K562 (cell line): Measurements from ENCODE around the gene HSPB1. TPM values are rescaled to one million over a fixed set of nuclear protein-coding genes. Genes with fewer than 3 reads are reported as not detected.

Experiments used
- ATF3 ChIP-seq, 2 experiments: fragments of 450-650 bp in 1 of 2; sonication (generic) in 1 of 2; formaldehyde crosslinking in 1 of 2; IDR thresholded peaks in 1 of 2; conservative IDR thresholded peaks in 1 of 2; 2 replicates each; pipeline versions ENCODE4 v1.6.1 to v1.8.1; 2016 to 2023; ENCODE audit warnings: mild to moderate bottlenecking in 2 of 2, moderate library complexity in 2 of 2, inconsistent platforms in 1 of 2, missing genetic modification reagents in 1 of 2
- GTF2A2 ChIP-seq: IDR thresholded peaks from 2 replicates; pipeline ENCODE4 v1.6.1; 2016; ENCODE audit warnings: mild to moderate bottlenecking, missing genetic modification characterization, missing compliant biosample characterization
- KLF13 ChIP-seq: fragments of 450-650 bp; IDR thresholded peaks from 2 replicates; pipeline ENCODE4 v1.6.1; 2016; ENCODE audit warnings: missing genetic modification characterization, low read depth, mild to moderate bottlenecking, missing compliant biosample characterization, moderate library complexity, borderline replicate concordance
- L3MBTL2 ChIP-seq: fragments of 450-650 bp; IDR thresholded peaks from 2 replicates; pipeline ENCODE4 v1.6.1; 2016; ENCODE audit warnings: mild to moderate bottlenecking, moderate library complexity
- NFATC3 ChIP-seq: fragments of 450-650 bp; IDR thresholded peaks from 2 replicates; pipeline ENCODE4 v1.6.1; 2017; ENCODE audit warnings: mild to moderate bottlenecking
- POLR3G ChIP-seq: IDR thresholded peaks from 2 replicates; pipeline ENCODE4 v1.6.1; 2011; ENCODE audit not compliant: insufficient read length, insufficient replicate concordance; ENCODE audit errors: extremely low read depth
- SMARCE1 ChIP-seq: fragments of 450-650 bp; IDR thresholded peaks from 2 replicates; pipeline ENCODE4 v1.7.1; 2016; ENCODE audit warnings: mild to moderate bottlenecking
- SOX6 ChIP-seq: fragments of 450-650 bp; IDR thresholded peaks from 2 replicates; pipeline ENCODE4 v1.6.1; 2014; ENCODE audit warnings: mild to moderate bottlenecking
- TGIF2 ChIP-seq: sonication (generic); formaldehyde crosslinking; IDR thresholded peaks from 2 replicates; pipeline ENCODE4 v1.8.1; 2022; ENCODE audit warnings: mild to moderate bottlenecking, missing genetic modification reagents, moderate library complexity
- ZMIZ1 ChIP-seq, 2 experiments: fragments of 150-350 bp in 1 of 2; IDR thresholded peaks; 2 replicates each; pipeline ENCODE4 v1.6.1; 2012 to 2016; ENCODE audit warnings: low read depth in 2 of 2, low read length in 2 of 2, mild to moderate bottlenecking in 1 of 2, moderate library complexity in 1 of 2
- ZNF133 ChIP-seq: fragments of 250-450 bp; sonication (Bioruptor Pico); IDR thresholded peaks from 2 replicates; pipeline ENCODE4 v1.4.0; 2020; ENCODE audit warnings: mild to moderate bottlenecking
- ZNF277 ChIP-seq: fragments of 250-450 bp; sonication (Bioruptor Pico); IDR thresholded peaks from 2 replicates; pipeline ENCODE4 v1.8.0; 2022; ENCODE audit warnings: inconsistent platforms, mild to moderate bottlenecking, moderate library complexity, borderline replicate concordance
- ZNF280A ChIP-seq: fragments of 450-650 bp; IDR thresholded peaks from 2 replicates; pipeline ENCODE4 v1.6.1; 2018; ENCODE audit warnings: mild to moderate bottlenecking, low read depth; ENCODE audit not compliant: partially characterized antibody
- ZNF444 ChIP-seq: fragments of 250-450 bp; sonication (Bioruptor Pico); IDR thresholded peaks from 2 replicates; pipeline ENCODE4 v1.4.0; 2020; ENCODE audit warnings: mild to moderate bottlenecking, moderate library complexity
- ZNF584 ChIP-seq: fragments of 200-800 bp; sonication (Bioruptor generic); IDR thresholded peaks from 2 replicates; pipeline ENCODE4 v1.6.1; 2016; ENCODE audit warnings: low read depth, mild to moderate bottlenecking, missing genetic modification characterization, missing compliant biosample characterization
- polyA plus RNA-seq, 8 experiments: library from polyadenylated mRNA; depleted of rRNA in 4 of 8; stranded (reverse) in 5 of 8; unstranded in 3 of 8; fragments of >200 nt; fragmentation: Nextera tagmentation in 2 of 8; fragmentation: Illumina TruSeq in 1 of 8; extraction: Ambion mirVana in 2 of 8; extraction: Trizol in 1 of 8; gene quantifications; 2 replicates each; pipeline versions ENCODE4 v1.2.1 to v1.2.3, GENCODE V29; 2011 to 2014; ENCODE audit warnings: inconsistent platforms in 1 of 8, missing spikeins in 1 of 8
- total RNA-seq, 7 experiments: library from RNA; depleted of rRNA in 6 of 7; stranded (reverse); fragments of >200 nt in 6 of 7; fragmentation: Illumina TruSeq in 2 of 7; extraction: Trizol in 2 of 7; gene quantifications; 2 replicates each; pipeline versions ENCODE4 v1.2.1 to v1.2.3, GENCODE V29; 2011 to 2021; ENCODE audit warnings: low replicate concordance in 1 of 7
- TF ChIP-seq, protein P1 (sequence below): fragments of 250-450 bp; sonication (Bioruptor Pico); IDR thresholded peaks from 2 replicates; pipeline ENCODE4 v1.4.0; 2020; ENCODE audit warnings: mild to moderate bottlenecking, moderate library complexity

The HSPB1 gene
- total and polyA plus RNA-seq, 9 of the 15 experiments (the other 6 are each of a cell fraction or from before 2014, with no cell fraction given) = 27.1 to 522 (median 138) TPM

- TF ChIP-seq ZMIZ1 (IDR thresholded peaks at IDR 0.05; ENCODE audit: low read depth in 2 of 2, low read length in 2 of 2) (no peak), SOX6 (no peak), ZNF280A (no peak), TGIF2 (CRISPR knock-in tag) (no peak), ZNF584 (no peak), POLR3G (no peak), ZNF444 (CRISPR knock-in tag) (no peak), L3MBTL2 (peak; percentile 81), SMARCE1 (no peak), ATF3 (IDR thresholded peaks at IDR 0.05) (peak; percentile 43; the same call in 1 of the 2 replicates), ATF3 (CRISPR knock-in tag; conservative IDR thresholded peaks at IDR 0.05) (no peak), GTF2A2 (tag) (no peak), KLF13 (tag) (no peak), ZNF277 (CRISPR knock-in tag) (no peak), NFATC3 (no peak), ZNF133 (no peak)
- TF ChIP-seq, protein P1, sequence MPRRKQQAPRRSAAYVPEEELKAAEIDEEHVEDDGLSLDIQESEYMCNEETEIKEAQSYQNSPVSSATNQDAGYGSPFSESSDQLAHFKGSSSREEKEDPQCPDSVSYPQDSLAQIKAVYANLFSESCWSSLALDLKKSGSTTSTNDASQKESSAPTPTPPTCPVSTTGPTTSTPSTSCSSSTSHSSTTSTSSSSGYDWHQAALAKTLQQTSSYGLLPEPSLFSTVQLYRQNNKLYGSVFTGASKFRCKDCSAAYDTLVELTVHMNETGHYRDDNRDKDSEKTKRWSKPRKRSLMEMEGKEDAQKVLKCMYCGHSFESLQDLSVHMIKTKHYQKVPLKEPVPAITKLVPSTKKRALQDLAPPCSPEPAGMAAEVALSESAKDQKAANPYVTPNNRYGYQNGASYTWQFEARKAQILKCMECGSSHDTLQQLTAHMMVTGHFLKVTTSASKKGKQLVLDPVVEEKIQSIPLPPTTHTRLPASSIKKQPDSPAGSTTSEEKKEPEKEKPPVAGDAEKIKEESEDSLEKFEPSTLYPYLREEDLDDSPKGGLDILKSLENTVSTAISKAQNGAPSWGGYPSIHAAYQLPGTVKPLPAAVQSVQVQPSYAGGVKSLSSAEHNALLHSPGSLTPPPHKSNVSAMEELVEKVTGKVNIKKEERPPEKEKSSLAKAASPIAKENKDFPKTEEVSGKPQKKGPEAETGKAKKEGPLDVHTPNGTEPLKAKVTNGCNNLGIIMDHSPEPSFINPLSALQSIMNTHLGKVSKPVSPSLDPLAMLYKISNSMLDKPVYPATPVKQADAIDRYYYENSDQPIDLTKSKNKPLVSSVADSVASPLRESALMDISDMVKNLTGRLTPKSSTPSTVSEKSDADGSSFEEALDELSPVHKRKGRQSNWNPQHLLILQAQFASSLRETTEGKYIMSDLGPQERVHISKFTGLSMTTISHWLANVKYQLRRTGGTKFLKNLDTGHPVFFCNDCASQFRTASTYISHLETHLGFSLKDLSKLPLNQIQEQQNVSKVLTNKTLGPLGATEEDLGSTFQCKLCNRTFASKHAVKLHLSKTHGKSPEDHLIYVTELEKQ = no peak
These were observed 15.5 kb downstream of the HSPB1 start (continued) for GRCh38 chr7:76317782-76318487.
